ENCODE results near the gene ZNF175. TPM values are rescaled to one million over a fixed set of nuclear protein-coding genes. Genes with fewer than 3 reads are reported as not detected.

ZNF175 gene
- total RNA-seq, 2 donors from 2014 or later = 6.6 to 15.6 TPM

GRCh38 chr19:51550848-51551672 lies 20.0 kb upstream of the ZNF175 start:
- no peaks in the 10 kb centered on the region for H3K9me3 ChIP-seq
- no peak for TF ChIP-seq CTCF (IDR thresholded peaks at IDR 0.05)
- H3K4me1 ChIP-seq (ENCODE audit: control insufficient read depth in 1 of 2, low read depth in 2 of 2) = no peaks in the 10 kb centered on the region
- no peak for DNase-seq (ENCODE audit: low spot score)
- H3K36me3 ChIP-seq = no peaks in the 10 kb centered on the region
- H3K27ac ChIP-seq = no peak overlapping the region
- no peaks in the 10 kb centered on the region for H3K27me3 ChIP-seq (replicated peaks; ENCODE audit: insufficient read depth)
- no peak for ATAC-seq (ENCODE audit: insufficient number of reproducible peaks, low FRiP score, low read depth)
- H3K4me3 ChIP-seq = no peak overlapping the region

- no peak for TF ChIP-seq CTCF (IDR thresholded peaks at IDR 0.05)
- no peak for DNase-seq (ENCODE audit: low spot score)
- H3K27me3 ChIP-seq (replicated peaks; ENCODE audit: insufficient read depth) = no peaks in the 10 kb centered on the region
Measured at GRCh38 chr19:51551673-51552432, 19.2 kb upstream of the ZNF175 start.

GRCh38 chr19:51552608-51552995 lies 18.5 kb upstream of the ZNF175 start:
- Histone ChIP-seq H3K4me1 (ENCODE audit: control insufficient read depth in 1 of 2, low read depth in 2 of 2) (no peaks in the 10 kb centered on the region), H3K36me3 (no peaks in the 10 kb centered on the region), H3K9me3 (no peaks in the 10 kb centered on the region), H3K27me3 (replicated peaks; ENCODE audit: insufficient read depth) (no peaks in the 10 kb centered on the region), H3K27ac (no peak overlapping the region), H3K4me3 (no peak overlapping the region)
- no peak for TF ChIP-seq CTCF (IDR thresholded peaks at IDR 0.05)
- ATAC-seq (ENCODE audit: insufficient number of reproducible peaks, low FRiP score, low read depth) (no peak), DNase-seq (ENCODE audit: low spot score) (no peak)

More at GRCh38 chr19:51551673-51552432, 19.2 kb upstream of the ZNF175 start:
- Histone ChIP-seq H3K4me1 (ENCODE audit: control insufficient read depth in 1 of 2, low read depth in 2 of 2) (no peaks in the 10 kb centered on the region), H3K36me3 (no peaks in the 10 kb centered on the region), H3K9me3 (no peaks in the 10 kb centered on the region), H3K27ac (no peak overlapping the region), H3K4me3 (no peak overlapping the region)
- ATAC-seq (ENCODE audit: insufficient number of reproducible peaks, low FRiP score, low read depth) = no peak

GRCh38 chr19:51552996-51553725 lies 17.9 kb upstream of the ZNF175 start:
- no peak for TF ChIP-seq CTCF (IDR thresholded peaks at IDR 0.05)
- H3K4me3 ChIP-seq = no peak overlapping the region

DNA sequence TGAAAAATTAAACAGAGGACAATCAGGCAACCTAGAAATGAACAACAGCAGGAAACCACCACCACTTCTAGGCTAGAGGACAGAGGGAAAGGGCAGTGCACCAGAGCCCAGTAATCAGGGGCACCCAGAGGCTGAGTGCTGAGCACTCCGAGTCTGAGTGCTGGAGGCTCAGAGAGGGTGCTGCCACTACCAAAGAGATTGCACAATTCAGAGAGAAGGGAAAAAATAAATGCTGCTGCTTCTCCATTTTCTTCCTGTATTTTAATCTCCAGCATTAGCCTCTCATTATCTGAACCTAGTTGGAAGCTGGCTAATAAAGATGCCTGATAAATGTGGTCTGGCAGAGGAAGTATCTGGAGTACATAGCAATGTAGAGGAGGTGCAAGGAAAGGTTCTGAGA lies 11.8 kb upstream of the ZNF175 start:
- no peak overlapping the region for H3K27ac ChIP-seq
- ATAC-seq (ENCODE audit: insufficient number of reproducible peaks, low FRiP score, low read depth) (no peak), DNase-seq (ENCODE audit: low spot score) (no peak)
- no peaks in the 10 kb centered on the region for H3K36me3 ChIP-seq
- H3K4me3 ChIP-seq = no peak overlapping the region
- TF ChIP-seq CTCF (IDR thresholded peaks at IDR 0.05) = no peak
- no peaks in the 10 kb centered on the region for H3K27me3 ChIP-seq (replicated peaks; ENCODE audit: insufficient read depth)
- H3K9me3 ChIP-seq = no peaks in the 10 kb centered on the region
- H3K4me1 ChIP-seq (ENCODE audit: control insufficient read depth in 1 of 2, low read depth in 2 of 2) = no peaks in the 10 kb centered on the region

More at GRCh38 chr19:51552996-51553725, 17.9 kb upstream of the ZNF175 start:
- no peak for DNase-seq (ENCODE audit: low spot score)
- Histone ChIP-seq H3K27me3 (replicated peaks; ENCODE audit: insufficient read depth) (no peaks in the 10 kb centered on the region), H3K9me3 (no peaks in the 10 kb centered on the region), H3K36me3 (no peaks in the 10 kb centered on the region), H3K27ac (no peak overlapping the region), H3K4me1 (ENCODE audit: control insufficient read depth in 1 of 2, low read depth in 2 of 2) (no peaks in the 10 kb centered on the region)
- no peak for ATAC-seq (ENCODE audit: insufficient number of reproducible peaks, low FRiP score, low read depth)
